ENCODE results near the gene OR52K1. TPM values are rescaled to one million over a fixed set of nuclear protein-coding genes. Genes with fewer than 3 reads are reported as not detected.
A peak's percentile ranks its signal among the peaks of the same experiment; 100 is the strongest.
"Not testable (repeated sequence)": the region's sequence is repeated elsewhere in the genome, so short reads cannot be mapped to it uniquely, and the experiment has no call there.

OR52K1 gene
- total and polyA plus RNA-seq, 2 experiments from 2014 or later = not detected

- TF ChIP-seq CTCF (IDR thresholded peaks at IDR 0.05; ENCODE audit: low read depth, low read length) = no peak
- no peaks in the 10 kb centered on the region for H3K9me3 ChIP-seq (ENCODE audit: low read depth)
- no peaks in the 10 kb centered on the region for H3K36me3 ChIP-seq
- no peaks in the 10 kb centered on the region for H3K4me1 ChIP-seq (ENCODE audit: low read depth)
- H3K4me3 ChIP-seq = no peak overlapping the region
- no peak for DNase-seq (ENCODE audit: low read depth in 1 of 2, low spot score in 1 of 2)
- no peaks in the 10 kb centered on the region for H3K27me3 ChIP-seq
- no peak overlapping the region for H3K27ac ChIP-seq
Observed at GRCh38 chr11:4527926-4528325, 45.5 kb downstream of the OR52K1 start.

- H3K4me1 ChIP-seq (ENCODE audit: low read depth); DNase-seq (ENCODE audit: low read depth in 1 of 2, low spot score in 1 of 2); H3K4me3 ChIP-seq; H3K27me3 ChIP-seq; H3K36me3 ChIP-seq; H3K27ac ChIP-seq; H3K9me3 ChIP-seq (ENCODE audit: low read depth): not testable (repeated sequence)
Observed at GRCh38 chr11:4531686-4532085, 49.2 kb downstream of the OR52K1 start.

- TF ChIP-seq CTCF (IDR thresholded peaks at IDR 0.05; ENCODE audit: low read depth, low read length) = peak; percentile 68
- DNase-seq (ENCODE audit: low read depth in 1 of 2, low spot score in 1 of 2) = peak; percentile 44 to 48
- no peaks in the 10 kb centered on the region for H3K36me3 ChIP-seq
Observed at GRCh38 chr11:4539603-4540219, 57.3 kb downstream of the OR52K1 start.

GRCh38 chr11:4541071-4541470 is 58.6 kb downstream of the OR52K1 start:
- Histone ChIP-seq H3K4me3 (no peak overlapping the region), H3K27ac (no peak overlapping the region), H3K36me3 (no peaks in the 10 kb centered on the region), H3K9me3 (ENCODE audit: low read depth) (no peaks in the 10 kb centered on the region), H3K4me1 (ENCODE audit: low read depth) (no peaks in the 10 kb centered on the region), H3K27me3 (peaks cover 5% of the 10 kb centered on the region)
- DNase-seq (ENCODE audit: low read depth in 1 of 2, low spot score in 1 of 2) = no peak
- no peak for TF ChIP-seq CTCF (IDR thresholded peaks at IDR 0.05; ENCODE audit: low read depth, low read length)

More at GRCh38 chr11:4539603-4540219, 57.3 kb downstream of the OR52K1 start:
- no peak overlapping the region for H3K4me3 ChIP-seq
- H3K9me3 ChIP-seq (ENCODE audit: low read depth) = no peaks in the 10 kb centered on the region
- H3K4me1 ChIP-seq (ENCODE audit: low read depth) = no peaks in the 10 kb centered on the region
- H3K27ac ChIP-seq = no peak overlapping the region
- H3K27me3 ChIP-seq = peaks cover 5% of the 10 kb centered on the region

Other genes starting within 250 kb of the OR52K1 start
- not detected in 2 replicates for gene OR52B4, start 114.3 kb upstream of the OR52K1 start, total RNA-seq
- gene OR52B4, start 114.3 kb upstream of the OR52K1 start, polyA plus RNA-seq = not detected in 2 replicates
- gene TRIM21, start 88.9 kb upstream of the OR52K1 start, total RNA-seq = 4.5 and 6.3 TPM in 2 replicates
- 4.6 and 6.2 TPM in 2 replicates for gene TRIM21, start 88.9 kb upstream of the OR52K1 start, polyA plus RNA-seq
- gene OR52K2, start 33.4 kb upstream of the OR52K1 start, total RNA-seq = not detected in 2 replicates
- gene OR52K2, start 33.4 kb upstream of the OR52K1 start, polyA plus RNA-seq = not detected in 2 replicates
- gene OR52M1, start 62.5 kb downstream of the OR52K1 start, total RNA-seq = not detected in 2 replicates
- gene OR52M1, start 62.5 kb downstream of the OR52K1 start, polyA plus RNA-seq = not detected in 2 replicates
- not detected in 2 replicates for gene OR52I2, start 99.1 kb downstream of the OR52K1 start, total RNA-seq
- 0.06 TPM in 1 of 2 replicates, not detected in the other for gene OR52I2, start 99.1 kb downstream of the OR52K1 start, polyA plus RNA-seq
- gene OR52I1, start 111.4 kb downstream of the OR52K1 start, total RNA-seq = not detected in 2 replicates
- gene OR52I1, start 111.4 kb downstream of the OR52K1 start, polyA plus RNA-seq = 0.33 TPM in 1 of 2 replicates, not detected in the other
- gene TRIM68, start 125.6 kb downstream of the OR52K1 start, total RNA-seq = 9.7 and 12.8 TPM in 2 replicates
- 8.7 and 10.6 TPM in 2 replicates for gene TRIM68, start 125.6 kb downstream of the OR52K1 start, polyA plus RNA-seq
- gene OR51D1, start 154.8 kb downstream of the OR52K1 start, total RNA-seq = not detected in 2 replicates
- not detected in 2 replicates for gene OR51D1, start 154.8 kb downstream of the OR52K1 start, polyA plus RNA-seq
- not detected in 2 replicates for gene OR51E1, start 161.3 kb downstream of the OR52K1 start, total RNA-seq
- gene OR51E1, start 161.3 kb downstream of the OR52K1 start, polyA plus RNA-seq = not detected in 2 replicates
- not detected in 2 replicates for gene OR51E2, start 215.2 kb downstream of the OR52K1 start, total RNA-seq
- not detected in 2 replicates for gene OR51E2, start 215.2 kb downstream of the OR52K1 start, polyA plus RNA-seq
- gene MMP26, start 222.1 kb downstream of the OR52K1 start, total RNA-seq = not detected in 2 replicates
- not detected in 2 replicates for gene MMP26, start 222.1 kb downstream of the OR52K1 start, polyA plus RNA-seq

Data from cardiac muscle cell (in vitro differentiated cells and primary cell).